ENCODE measurements around the gene JPT1. TPM values are rescaled to one million over a fixed set of nuclear protein-coding genes. Genes with fewer than 3 reads are reported as not detected.

JPT1 gene
- total RNA-seq, 1 experiment from 2014 or later, result 341 TPM

- Mint-ChIP-seq H3K4me1 (peaks cover 67% of the 10 kb centered on the region), H3K27ac (peak overlapping the region; percentile 91), H3K9me3 (no peaks in the 10 kb centered on the region), H3K36me3 (no peaks in the 10 kb centered on the region), H3K4me3 (peak overlapping the region; percentile 69), H3K27me3 (ENCODE audit: low read depth) (no peaks in the 10 kb centered on the region; the same call in 1 of the 2 replicates)
- ChIA-PET CTCF (interaction anchor here (0.6 to 3.1 kb wide), 7 partner anchors 8 to 115 kb away, joined by 3 to 20 read pairs (median 9); partner anchors contain the start of genes ARMC7 and MRPL58), POLR2A (interaction anchor here (0.8 to 1.9 kb wide), 6 partner anchors 9 to 214 kb away, joined by 3 to 6 read pairs (median 4); partner anchors contain the start of genes FDXR, JPT1 and NT5C)
- TF ChIP-seq ZNF219 (CRISPR knock-in tag; IDR thresholded peaks at IDR 0.05; ENCODE audit: borderline replicate concordance), result no peak
- no peak for TF ChIP-seq TP53 (CRISPR knock-in tag; IDR thresholded peaks at IDR 0.05)
- TF ChIP-seq PRDM15 (CRISPR knock-in tag; IDR thresholded peaks at IDR 0.05), result no peak
- no peak for TF ChIP-seq TEAD1 (CRISPR knock-in tag; IDR thresholded peaks at IDR 0.05)
- no peak for TF ChIP-seq CBFB (CRISPR knock-in tag; IDR thresholded peaks at IDR 0.05; ENCODE audit: low read depth)
- no peak for TF ChIP-seq ZNF281 (CRISPR knock-in tag; IDR thresholded peaks at IDR 0.05)
- no peak for TF ChIP-seq ZNF532 (CRISPR knock-in tag; IDR thresholded peaks at IDR 0.05; ENCODE audit: borderline replicate concordance)
- no peak for TF ChIP-seq GRHL2 (CRISPR knock-in tag; IDR thresholded peaks at IDR 0.05; ENCODE audit: insufficient replicate concordance, severe bottlenecking)
- TF ChIP-seq ZNF423 (CRISPR knock-in tag; IDR thresholded peaks at IDR 0.05), result no peak
- no peak for TF ChIP-seq ZNF671 (CRISPR knock-in tag; IDR thresholded peaks at IDR 0.05)
- no peak for TF ChIP-seq ELF4 (CRISPR knock-in tag; IDR thresholded peaks at IDR 0.05; ENCODE audit: low read depth)
- TF ChIP-seq RELA (CRISPR knock-in tag; IDR thresholded peaks at IDR 0.05; ENCODE audit: borderline replicate concordance), result no peak
- no peak for ATAC-seq
- no peak for DNase-seq (ENCODE audit: low spot score)
Observed at GRCh38 chr17:75086496-75087181, 67.7 kb downstream of the JPT1 start.

Other genes starting within 250 kb of the JPT1 start
- 1.9 to 2.9 TPM (median 2.6 TPM) in 3 replicates for gene USH1G, start 231.3 kb downstream of the JPT1 start, total RNA-seq (2021)
- gene OTOP2, start 230.2 kb downstream of the JPT1 start, total RNA-seq (2021), result not detected in 3 replicates
- gene OTOP3, start 218.6 kb downstream of the JPT1 start, total RNA-seq (2021), result not detected in 3 replicates
- gene HID1, start 181.8 kb downstream of the JPT1 start, total RNA-seq (2021), result 16.7 to 19.4 TPM (median 19.3 TPM) in 3 replicates
- gene CDR2L, start 166.9 kb downstream of the JPT1 start, total RNA-seq (2021), result 28.6 to 31.3 TPM (median 31.0 TPM) in 3 replicates
- gene MRPL58, start 141.8 kb downstream of the JPT1 start, total RNA-seq (2021), result 41.8 to 43.7 TPM (median 41.9 TPM) in 3 replicates
- gene ATP5PD, start 107.5 kb downstream of the JPT1 start, total RNA-seq (2021), result 383 to 427 TPM (median 419 TPM) in 3 replicates
- gene KCTD2, start 107.3 kb downstream of the JPT1 start, total RNA-seq (2021), result 31.3 to 34.0 TPM (median 32.8 TPM) in 3 replicates
- gene SLC16A5, start 66.6 kb downstream of the JPT1 start, total RNA-seq (2021), result 32.4 to 33.5 TPM (median 33.1 TPM) in 3 replicates
- 13.2 to 15.9 TPM (median 14.8 TPM) in 3 replicates for gene ARMC7, start 44.5 kb downstream of the JPT1 start, total RNA-seq (2021)
- 91.0 to 102 TPM (median 96.9 TPM) in 3 replicates for gene NT5C, start 22.8 kb downstream of the JPT1 start, total RNA-seq (2021)
- 650 to 764 TPM (median 757 TPM) in 3 replicates for gene SUMO2, start 28.4 kb upstream of the JPT1 start, total RNA-seq (2021)
- gene NUP85, start 51.2 kb upstream of the JPT1 start, total RNA-seq (2021), result 89.7 to 109 TPM (median 95.1 TPM) in 3 replicates
- 54.5 to 66.9 TPM (median 62.7 TPM) in 3 replicates for gene GGA3, start 107.1 kb upstream of the JPT1 start, total RNA-seq (2021)
- gene MRPS7, start 107.4 kb upstream of the JPT1 start, total RNA-seq (2021), result 85.8 to 94.7 TPM (median 87.5 TPM) in 3 replicates
- gene MIF4GD, start 116.7 kb upstream of the JPT1 start, total RNA-seq (2021), result 21.6 to 29.2 TPM (median 28.5 TPM) in 3 replicates
- gene SLC25A19, start 134.9 kb upstream of the JPT1 start, total RNA-seq (2021), result 22.6 to 27.7 TPM (median 23.0 TPM) in 3 replicates